Measurements from ENCODE around the gene ZBTB7A.

Gene ZBTB7A

GRCh38 chr19:4093643-4094175 lies 27.0 kb upstream of the ZBTB7A start:
- TF ChIP-seq CTCF (IDR thresholded peaks at IDR 0.05; ENCODE audit: low read depth, low read length): no peak
- no peak for DNase-seq (ENCODE audit: extremely low read depth, low read depth)

GRCh38 chr19:4090356-4091220 lies 23.9 kb upstream of the ZBTB7A start:
- TF ChIP-seq CTCF (IDR thresholded peaks at IDR 0.05; ENCODE audit: low read depth, low read length): no peak
- no peak for DNase-seq (ENCODE audit: extremely low read depth, low read depth)

- TF ChIP-seq CTCF (IDR thresholded peaks at IDR 0.05; ENCODE audit: low read depth, low read length): no peak
- DNase-seq (ENCODE audit: extremely low read depth, low read depth): no peak
Measured at GRCh38 chr19:4089946-4090345, 23.2 kb upstream of the ZBTB7A start.

GRCh38 chr19:4089400-4089908 lies 22.8 kb upstream of the ZBTB7A start:
- TF ChIP-seq CTCF (IDR thresholded peaks at IDR 0.05; ENCODE audit: low read depth, low read length): no peak
- DNase-seq (ENCODE audit: extremely low read depth, low read depth): no peak

- no peak for TF ChIP-seq CTCF (IDR thresholded peaks at IDR 0.05; ENCODE audit: low read depth, low read length)
Measured at GRCh38 chr19:4088975-4089374, 22.3 kb upstream of the ZBTB7A start.

GRCh38 chr19:4087787-4088679 lies 21.3 kb upstream of the ZBTB7A start:
- TF ChIP-seq CTCF (IDR thresholded peaks at IDR 0.05; ENCODE audit: low read depth, low read length): no peak
- no peak for DNase-seq (ENCODE audit: extremely low read depth, low read depth)

More at GRCh38 chr19:4088975-4089374, 22.3 kb upstream of the ZBTB7A start:
- no peak for DNase-seq (ENCODE audit: extremely low read depth, low read depth)
